ENCODE measurements around the gene PANX2. TPM values are rescaled to one million over a fixed set of nuclear protein-coding genes. Genes with fewer than 3 reads are reported as not detected.
A peak's percentile ranks its signal among the peaks of the same experiment; 100 is the strongest.

The PANX2 gene
- total and polyA plus RNA-seq, 9 of the 15 experiments (the other 6 are each of a cell fraction or from before 2014, with no cell fraction given), result 0.01 to 3.9 (median 0.67) TPM; not detected in 1

GRCh38 chr22:50186761-50187523 is 16.4 kb downstream of the PANX2 start (continued):
- TF ChIP-seq, protein P1, sequence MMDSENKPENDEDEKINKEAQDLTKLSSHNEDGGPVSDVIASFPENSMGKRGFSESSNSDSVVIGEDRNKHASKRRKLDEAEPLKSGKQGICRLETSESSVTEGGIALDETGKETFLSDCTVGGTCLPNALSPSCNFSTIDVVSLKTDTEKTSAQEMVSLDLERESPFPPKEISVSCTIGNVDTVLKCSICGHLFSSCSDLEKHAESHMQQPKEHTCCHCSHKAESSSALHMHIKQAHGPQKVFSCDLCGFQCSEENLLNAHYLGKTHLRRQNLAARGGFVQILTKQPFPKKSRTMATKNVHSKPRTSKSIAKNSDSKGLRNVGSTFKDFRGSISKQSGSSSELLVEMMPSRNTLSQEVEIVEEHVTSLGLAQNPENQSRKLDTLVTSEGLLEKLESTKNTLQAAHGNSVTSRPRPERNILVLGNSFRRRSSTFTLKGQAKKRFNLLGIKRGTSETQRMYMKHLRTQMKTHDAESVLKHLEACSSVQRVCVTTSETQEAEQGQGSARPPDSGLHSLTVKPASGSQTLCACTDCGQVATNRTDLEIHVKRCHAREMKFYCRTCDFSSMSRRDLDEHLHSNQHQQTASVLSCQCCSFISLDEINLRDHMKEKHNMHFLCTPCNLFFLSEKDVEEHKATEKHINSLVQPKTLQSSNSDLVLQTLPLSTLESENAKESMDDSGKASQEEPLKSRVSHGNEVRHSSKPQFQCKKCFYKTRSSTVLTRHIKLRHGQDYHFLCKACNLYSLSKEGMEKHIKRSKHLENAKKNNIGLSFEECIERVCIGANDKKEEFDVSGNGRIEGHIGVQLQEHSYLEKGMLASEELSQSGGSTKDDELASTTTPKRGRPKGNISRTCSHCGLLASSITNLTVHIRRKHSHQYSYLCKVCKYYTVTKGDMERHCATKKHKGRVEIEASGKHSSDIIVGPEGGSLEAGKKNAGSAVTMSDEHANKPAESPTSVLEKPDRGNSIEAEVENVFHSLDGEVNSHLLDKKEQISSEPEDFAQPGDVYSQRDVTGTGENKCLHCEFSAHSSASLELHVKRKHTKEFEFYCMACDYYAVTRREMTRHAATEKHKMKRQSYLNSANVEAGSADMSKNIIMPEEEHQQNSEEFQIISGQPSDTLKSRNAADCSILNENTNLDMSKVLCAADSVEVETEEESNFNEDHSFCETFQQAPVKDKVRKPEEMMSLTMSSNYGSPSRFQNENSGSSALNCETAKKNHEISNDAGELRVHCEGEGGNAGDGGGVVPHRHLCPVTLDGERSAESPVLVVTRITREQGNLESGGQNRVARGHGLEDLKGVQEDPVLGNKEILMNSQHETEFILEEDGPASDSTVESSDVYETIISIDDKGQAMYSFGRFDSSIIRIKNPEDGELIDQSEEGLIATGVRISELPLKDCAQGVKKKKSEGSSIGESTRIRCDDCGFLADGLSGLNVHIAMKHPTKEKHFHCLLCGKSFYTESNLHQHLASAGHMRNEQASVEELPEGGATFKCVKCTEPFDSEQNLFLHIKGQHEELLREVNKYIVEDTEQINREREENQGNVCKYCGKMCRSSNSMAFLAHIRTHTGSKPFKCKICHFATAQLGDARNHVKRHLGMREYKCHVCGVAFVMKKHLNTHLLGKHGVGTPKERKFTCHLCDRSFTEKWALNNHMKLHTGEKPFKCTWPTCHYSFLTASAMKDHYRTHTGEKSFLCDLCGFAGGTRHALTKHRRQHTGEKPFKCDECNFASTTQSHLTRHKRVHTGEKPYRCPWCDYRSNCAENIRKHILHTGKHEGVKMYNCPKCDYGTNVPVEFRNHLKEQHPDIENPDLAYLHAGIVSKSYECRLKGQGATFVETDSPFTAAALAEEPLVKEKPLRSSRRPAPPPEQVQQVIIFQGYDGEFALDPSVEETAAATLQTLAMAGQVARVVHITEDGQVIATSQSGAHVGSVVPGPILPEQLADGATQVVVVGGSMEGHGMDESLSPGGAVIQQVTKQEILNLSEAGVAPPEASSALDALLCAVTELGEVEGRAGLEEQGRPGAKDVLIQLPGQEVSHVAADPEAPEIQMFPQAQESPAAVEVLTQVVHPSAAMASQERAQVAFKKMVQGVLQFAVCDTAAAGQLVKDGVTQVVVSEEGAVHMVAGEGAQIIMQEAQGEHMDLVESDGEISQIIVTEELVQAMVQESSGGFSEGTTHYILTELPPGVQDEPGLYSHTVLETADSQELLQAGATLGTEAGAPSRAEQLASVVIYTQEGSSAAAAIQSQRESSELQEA (IDR thresholded peaks at IDR 0.05; ENCODE audit: low read depth), result no peak
- no peak for TF ChIP-seq NR2C1 (IDR thresholded peaks at IDR 0.05)
- TF ChIP-seq NR2C1 (tag; IDR thresholded peaks at IDR 0.05), result no peak
- 0 out of 2 replicates have a peak, but pooled peaks have one; percentile 30 for TF ChIP-seq RBFOX2 (IDR thresholded peaks at IDR 0.05; ENCODE audit: low read depth, low read length)
- no peak for TF ChIP-seq ELF4 (CRISPR knock-in tag; IDR thresholded peaks at IDR 0.05)
